Left kidney (tissue), 2 donors: Measurements from ENCODE around the gene MYZAP. TPM values are rescaled to one million over a fixed set of nuclear protein-coding genes. Genes with fewer than 3 reads are reported as not detected.
A peak's percentile ranks its signal among the peaks of the same experiment; 100 is the strongest.

Experiments used
- DNase-seq: peaks from one replicate; pipeline ENCODE4 v3.0.0-alpha.2; 2013
- polyA plus RNA-seq: library from polyadenylated mRNA; unstranded; fragments of 120-200 nt; gene quantifications from one replicate; pipeline ENCODE4 v1.2.1, GENCODE V29; 2013; ENCODE audit not compliant: insufficient read length

The MYZAP gene
- polyA plus RNA-seq, 1 donor, result 5.3 TPM

DNA sequence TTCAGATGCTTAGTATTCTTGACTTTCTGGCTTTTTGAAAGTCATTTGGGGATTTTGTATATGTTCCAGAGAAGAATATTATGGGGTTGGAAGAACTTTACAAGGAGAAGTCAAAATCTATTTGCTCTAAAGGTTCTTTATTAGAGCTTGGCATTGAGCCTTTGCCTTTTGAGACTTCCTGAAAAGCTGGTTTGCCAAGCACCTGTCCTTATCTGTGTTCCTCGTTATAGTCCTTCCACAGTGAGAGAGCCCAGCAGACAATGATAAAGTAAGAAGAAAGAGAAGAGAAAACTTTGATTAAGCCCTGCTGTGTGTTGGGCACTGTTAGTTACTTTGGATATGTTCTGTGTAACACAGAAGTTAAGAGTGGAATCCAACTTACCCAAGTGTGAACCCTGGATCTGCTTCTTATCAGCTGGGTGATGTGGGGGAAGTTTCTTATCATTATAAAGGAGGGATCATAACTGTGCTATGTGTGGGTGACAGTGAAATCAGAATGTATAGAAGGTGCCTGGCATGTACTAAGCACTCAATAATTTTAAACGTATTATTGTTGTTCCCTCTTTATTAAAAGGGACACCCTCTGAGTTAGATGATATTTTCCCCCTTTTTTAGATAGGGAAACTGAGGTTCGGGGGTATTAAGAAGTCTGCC lies 70.5 kb downstream of the MYZAP start:
- DNase-seq, result no peak

GRCh38 chr15:57662802-57663201 lies 71.1 kb downstream of the MYZAP start:
- no peak for DNase-seq

DNA sequence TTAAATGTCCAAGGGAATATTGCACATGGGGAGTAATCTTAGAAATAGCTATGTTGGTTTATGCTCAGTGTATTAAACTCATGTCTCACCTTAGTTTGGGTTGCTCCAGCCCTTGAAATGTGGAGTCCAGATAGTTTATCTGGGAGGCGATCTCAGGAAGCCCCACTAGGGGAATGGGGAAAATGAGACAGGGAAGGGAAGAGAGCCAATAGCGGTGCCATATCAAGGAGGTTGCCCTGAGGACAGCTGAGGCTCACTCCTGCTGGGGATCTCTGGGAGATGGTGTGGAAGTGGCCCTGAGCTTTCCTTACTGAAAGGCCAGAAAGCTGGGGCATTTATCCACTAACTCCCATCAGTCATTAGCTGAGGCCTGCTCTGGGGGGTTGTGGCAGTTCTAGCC lies 71.6 kb downstream of the MYZAP start:
- no peak for DNase-seq

- no peak for DNase-seq
Measured at GRCh38 chr15:57665194-57665593, 73.5 kb downstream of the MYZAP start.

DNA sequence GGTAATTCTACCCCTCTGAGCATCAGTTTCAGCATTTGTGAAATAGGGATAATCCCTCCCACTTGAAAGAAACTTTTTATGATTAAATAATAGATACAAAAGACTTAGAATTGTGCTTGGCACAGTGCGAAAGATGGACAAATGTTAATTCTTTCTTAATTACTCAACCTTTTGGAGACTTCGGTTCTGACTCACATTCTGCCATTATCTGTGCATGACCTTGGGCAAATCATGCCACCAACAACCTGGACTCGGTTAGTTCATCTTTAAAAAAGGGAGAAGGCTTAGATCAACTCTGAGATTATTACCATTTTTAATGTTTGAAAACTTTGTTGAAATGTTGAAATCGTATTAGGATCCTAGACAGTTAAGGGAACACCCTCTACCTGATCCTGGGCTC lies 74.2 kb downstream of the MYZAP start:
- no peak for DNase-seq

- peak; percentile 79 for DNase-seq
Measured at GRCh38 chr15:57667171-57667849, 75.6 kb downstream of the MYZAP start.

DNA sequence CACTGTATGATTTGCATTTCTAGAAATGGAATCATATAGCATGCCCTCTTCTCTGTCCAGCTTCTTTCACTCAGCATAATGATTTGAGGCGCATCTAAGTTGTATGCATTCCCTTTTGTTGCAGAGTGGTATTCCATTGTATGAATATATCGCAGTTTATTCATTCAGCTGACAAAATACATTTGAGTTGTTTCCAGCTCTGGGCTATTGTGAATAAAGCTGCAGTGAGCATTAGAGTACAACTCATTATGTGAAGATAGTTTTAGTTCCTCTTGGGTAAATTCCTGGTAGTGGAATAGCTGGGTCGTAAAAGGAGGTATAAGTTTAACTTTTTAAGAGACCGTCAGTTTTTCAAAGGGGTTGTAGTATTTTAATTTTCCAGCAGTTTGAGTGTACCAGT lies 76.3 kb downstream of the MYZAP start:
- no peak for DNase-seq

GRCh38 chr15:57671636-57672035 lies 79.9 kb downstream of the MYZAP start:
- no peak for DNase-seq

DNA sequence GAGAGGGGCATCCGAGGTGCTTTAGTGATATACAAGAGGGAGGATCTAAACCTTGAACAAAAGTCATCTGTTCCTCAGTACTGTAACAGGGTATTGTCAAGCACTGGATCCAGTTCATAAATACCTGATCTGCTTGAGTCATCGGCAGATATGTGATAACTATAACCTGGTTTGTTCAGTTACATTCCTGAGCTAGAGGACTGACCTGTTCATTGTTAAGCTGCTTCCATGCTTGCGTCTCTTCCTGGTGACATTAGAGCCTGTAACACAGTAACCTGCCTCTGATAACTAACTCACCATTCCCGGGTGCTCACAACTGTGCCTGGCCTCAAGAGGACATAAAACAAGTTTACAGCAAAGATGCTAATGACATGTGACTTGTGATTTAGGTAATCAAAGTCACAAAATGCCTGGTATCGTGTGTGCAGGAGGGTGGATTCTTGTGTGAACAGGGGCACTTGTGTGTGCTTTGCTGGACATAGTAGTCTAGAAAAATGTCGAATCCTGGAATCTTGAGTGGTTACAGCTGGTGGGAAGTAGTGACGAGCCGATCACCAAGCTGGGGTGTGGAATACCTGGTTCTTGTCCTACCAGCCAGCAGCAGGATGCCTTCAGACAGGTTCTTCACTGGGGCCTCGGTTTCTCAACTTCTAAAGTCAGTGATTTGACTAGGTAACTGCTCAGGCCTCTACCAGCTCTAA lies 83.9 kb downstream of the MYZAP start:
- no peak for DNase-seq

DNA sequence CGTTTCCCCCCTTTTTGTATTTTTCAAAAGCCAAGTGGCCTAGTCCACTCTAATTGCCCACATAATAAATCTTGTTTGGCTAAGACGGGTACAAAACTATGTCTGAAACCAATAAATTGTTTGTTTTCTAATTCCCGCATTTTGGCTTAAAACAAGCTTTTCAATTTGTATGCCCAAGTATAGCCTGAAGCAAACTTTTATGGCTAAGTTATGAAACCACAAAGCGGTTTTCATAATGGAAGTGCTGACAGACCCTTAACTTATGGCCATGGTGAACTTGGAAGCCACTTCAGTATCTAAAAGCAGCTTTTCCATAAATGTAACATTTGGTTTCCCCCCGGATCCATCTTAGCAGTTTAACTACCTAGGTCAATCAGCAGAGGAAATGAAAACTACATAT lies 84.9 kb downstream of the MYZAP start:
- no peak for DNase-seq

DNA sequence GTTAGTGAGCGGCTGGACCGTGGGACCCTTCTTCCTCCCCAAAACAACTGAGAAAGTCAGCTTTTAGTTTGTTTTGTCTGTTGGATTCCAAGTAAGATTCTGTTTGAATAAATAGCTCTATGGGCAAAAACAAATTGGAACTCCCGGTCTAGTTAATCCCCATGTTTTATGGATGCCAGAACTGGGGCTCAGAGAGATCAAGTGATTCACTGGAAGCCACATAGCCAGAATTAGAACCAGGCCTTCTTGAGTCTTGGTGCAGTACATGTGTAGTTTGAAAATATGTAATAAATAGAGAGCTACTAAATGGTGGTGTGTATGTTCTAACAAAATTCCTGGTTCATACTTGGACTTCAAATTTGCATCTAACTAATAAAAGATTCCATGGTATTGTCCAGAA lies 85.5 kb downstream of the MYZAP start:
- DNase-seq, result no peak

DNA sequence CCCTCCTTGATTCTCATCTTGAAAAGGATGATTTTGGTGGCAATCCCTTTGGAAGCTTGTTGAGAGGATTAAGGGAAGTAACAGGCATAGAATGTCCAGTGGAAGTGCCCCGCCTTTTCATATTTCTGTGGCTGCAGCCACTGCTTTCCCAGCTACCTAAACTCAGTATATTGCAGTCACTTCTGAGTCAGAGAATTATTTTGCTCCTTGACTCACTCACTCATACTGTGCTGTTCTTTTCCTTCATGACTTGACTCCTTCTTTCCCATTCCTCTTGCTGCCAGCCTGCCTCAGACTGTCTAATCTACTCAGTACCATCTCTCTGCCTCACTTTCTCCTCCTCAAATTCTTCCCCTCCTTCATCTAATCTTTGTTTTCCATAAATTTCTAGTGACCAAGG lies 88.3 kb downstream of the MYZAP start:
- DNase-seq, result no peak

- DNase-seq, result no peak
Measured at GRCh38 chr15:57681011-57681410, 89.3 kb downstream of the MYZAP start.

DNA sequence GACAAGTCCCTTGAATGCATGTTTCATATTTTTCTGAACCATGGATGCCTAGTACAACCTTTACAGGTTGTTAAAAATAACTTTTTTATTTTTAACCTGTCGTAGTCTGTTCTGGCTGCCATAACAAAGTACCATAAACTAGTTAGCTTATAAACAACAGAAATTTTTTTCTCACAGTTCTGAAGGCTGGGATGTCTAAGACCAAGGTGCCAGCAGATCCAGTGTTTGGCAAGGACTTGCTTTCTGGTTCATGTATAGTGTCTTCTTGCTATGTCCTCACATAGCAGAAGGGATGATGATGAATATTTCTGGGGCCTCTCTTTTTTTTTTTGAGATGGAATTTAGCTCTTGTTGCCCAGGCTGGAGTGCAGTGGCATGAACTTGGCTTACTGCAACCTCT lies 91.8 kb downstream of the MYZAP start:
- no peak for DNase-seq

DNA sequence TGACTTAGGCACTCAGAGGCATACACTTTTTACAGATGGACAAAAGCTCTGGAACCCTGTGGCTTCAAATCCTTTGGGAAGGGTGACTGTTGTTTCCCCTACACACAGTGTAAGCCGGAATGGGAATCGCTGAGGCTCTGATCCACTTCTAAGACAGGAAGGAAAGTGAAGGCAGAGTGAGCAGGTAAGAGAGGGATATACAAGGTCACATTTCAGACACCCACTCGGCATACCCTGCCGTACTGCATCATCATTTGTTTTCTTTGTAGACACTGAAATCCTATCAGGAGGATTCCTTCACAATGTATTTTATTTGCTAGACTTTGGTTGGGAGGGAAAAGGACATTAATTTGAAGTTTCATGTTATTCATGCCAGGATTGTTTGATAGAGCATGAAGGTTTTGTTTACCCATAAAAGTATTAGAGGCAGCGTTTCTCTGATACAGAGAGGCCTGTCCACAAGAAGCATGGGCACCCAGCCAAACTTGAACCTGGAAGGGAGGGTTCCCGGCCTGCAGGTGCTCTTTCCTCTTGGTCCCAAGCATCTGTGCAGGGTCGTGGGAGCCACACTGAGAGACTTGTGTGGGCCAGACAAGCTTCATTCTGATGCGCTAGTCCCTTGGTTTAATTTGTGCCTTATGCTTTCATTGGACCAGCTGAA lies 92.9 kb downstream of the MYZAP start:
- DNase-seq, result no peak

DNA sequence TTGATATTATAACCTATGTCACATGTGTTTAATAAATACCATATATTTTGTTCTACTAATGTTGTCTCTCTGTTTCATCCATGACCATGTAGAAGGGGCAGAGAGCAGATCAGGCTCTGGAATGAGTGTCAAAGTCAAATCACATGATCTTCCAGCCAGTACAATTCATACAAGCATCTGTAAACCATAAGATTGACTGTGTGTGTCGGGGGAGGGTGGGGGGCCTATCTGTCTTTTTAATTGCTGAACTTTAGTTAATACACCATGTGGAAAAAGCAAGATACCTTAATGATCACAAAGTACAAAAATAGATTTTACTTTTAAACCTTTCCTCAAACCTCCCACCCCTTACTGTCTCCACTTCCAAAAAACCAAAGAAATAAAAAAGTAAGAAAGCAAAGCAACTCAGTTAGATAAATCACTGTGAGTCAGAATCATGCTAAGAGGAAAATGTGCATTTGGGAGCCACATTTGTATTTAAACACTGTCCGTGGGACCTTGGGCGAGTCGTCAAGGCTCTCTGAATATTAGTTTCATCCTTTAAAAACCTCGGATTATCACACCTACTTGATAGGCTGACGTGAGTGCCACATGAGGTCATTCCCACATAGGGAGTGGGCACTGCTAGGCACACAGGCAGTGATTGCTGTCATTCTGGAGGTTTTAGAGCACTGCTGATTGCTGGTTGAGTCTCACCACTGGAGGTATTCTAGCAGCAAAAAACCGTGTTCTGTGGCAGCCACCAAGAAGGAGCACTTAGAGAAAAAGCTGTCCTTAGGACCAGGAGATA lies 93.8 kb downstream of the MYZAP start:
- no peak for DNase-seq

- DNase-seq, result no peak
Measured at GRCh38 chr15:57686657-57687056, 95.0 kb downstream of the MYZAP start.

DNA sequence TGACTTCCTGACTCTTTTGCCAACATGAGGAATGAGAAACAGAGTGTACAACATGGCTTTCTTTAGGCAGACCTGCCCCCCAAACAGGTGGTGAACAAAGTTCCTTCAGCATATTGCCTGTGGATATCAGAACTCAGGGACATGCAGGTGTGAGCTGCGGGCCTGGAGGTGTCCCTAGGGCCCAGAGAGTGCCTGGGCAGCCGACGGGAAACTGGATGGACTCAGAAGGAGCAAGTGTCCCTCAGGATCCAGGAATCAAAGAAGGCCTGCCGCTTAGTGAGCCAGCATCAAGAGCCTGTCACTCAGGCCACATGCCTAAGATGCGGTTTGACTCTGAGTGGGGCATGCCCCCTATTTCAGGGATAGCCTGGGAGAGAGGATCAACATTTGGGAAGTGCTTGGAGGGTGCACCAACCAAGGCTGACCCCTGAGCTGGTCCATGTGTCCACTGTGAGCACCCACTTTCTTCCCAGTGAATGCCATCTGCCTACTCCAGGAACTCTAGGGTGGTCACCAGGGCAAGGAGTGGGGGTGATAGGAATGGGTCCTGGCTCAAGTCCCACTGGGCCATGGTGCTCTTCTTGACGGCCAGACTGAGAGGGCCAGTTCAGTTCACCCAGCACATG lies 98.8 kb downstream of the MYZAP start:
- DNase-seq, result no peak

DNA sequence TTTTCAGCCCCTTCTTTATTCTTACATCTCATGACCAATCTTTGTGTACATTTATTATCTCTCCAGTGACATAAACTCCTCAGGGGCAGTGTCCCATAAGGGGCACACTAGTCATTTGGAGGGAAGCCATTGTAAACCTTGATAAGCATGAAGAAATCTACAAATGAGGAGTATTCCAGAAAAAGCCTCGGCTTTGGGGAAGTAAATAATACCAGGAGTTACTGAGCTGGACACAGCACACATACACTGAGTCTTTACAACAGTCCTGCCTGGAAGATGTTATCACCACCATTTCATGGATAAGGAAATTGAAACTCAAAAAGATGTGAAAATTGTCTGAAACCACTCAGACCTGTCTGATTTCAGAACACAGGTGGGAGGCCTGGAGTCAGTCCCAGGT lies 99.4 kb downstream of the MYZAP start:
- DNase-seq, result no peak

- no peak for DNase-seq
Measured at GRCh38 chr15:57692709-57693108, 101.0 kb downstream of the MYZAP start.

GRCh38 chr15:57694279-57694678 lies 102.6 kb downstream of the MYZAP start:
- DNase-seq, result no peak

- DNase-seq, result no peak
Measured at GRCh38 chr15:57696146-57696545, 104.4 kb downstream of the MYZAP start.
